Liver (tissue), 9 donors: ENCODE data around the gene C16orf74. TPM values are rescaled to one million over a fixed set of nuclear protein-coding genes. Genes with fewer than 3 reads are reported as not detected.

ENCODE experiments used
- DNase-seq: peaks from one replicate; pipeline ENCODE4 v3.0.0-alpha.2; 2017; ENCODE audit warnings: low spot score
- H3K27ac ChIP-seq, 2 donors: one replicate each; pipeline ENCODE4 v1.7.0; 2013; ENCODE audit warnings: inconsistent platforms in 2 of 2, low read length in 2 of 2, control low read depth in 1 of 2, low read depth in 1 of 2, mild to moderate bottlenecking in 1 of 2
- H3K27me3 ChIP-seq, 4 donors: one replicate each; pipeline versions ENCODE4 v1.6.1 to v1.7.0; 2013; ENCODE audit warnings: low read length in 3 of 4, inconsistent platforms in 1 of 4, mild to moderate bottlenecking in 1 of 4, moderate library complexity in 1 of 4; ENCODE audit not compliant: control insufficient read depth in 4 of 4, insufficient read depth in 4 of 4
- H3K36me3 ChIP-seq, 4 donors: one replicate each; pipeline versions ENCODE4 v1.6.1 to v1.7.0; 2013; ENCODE audit warnings: low read length in 3 of 4, mild to moderate bottlenecking in 3 of 4, low read depth in 1 of 4, moderate library complexity in 1 of 4; ENCODE audit not compliant: control insufficient read depth in 4 of 4, insufficient read depth in 3 of 4
- H3K4me1 ChIP-seq, 4 donors: one replicate each; pipeline versions ENCODE4 v1.6.1 to v1.7.0; 2013; ENCODE audit warnings: low read length in 3 of 4, mild to moderate bottlenecking in 3 of 4, moderate library complexity in 1 of 4; ENCODE audit not compliant: control insufficient read depth in 4 of 4, insufficient read depth in 4 of 4
- H3K4me3 ChIP-seq, 3 donors: one replicate each; pipeline versions ENCODE4 v1.6.1 to v1.7.0; 2013; ENCODE audit warnings: low read length in 3 of 3, control low read depth in 1 of 3, low read depth in 1 of 3, mild to moderate bottlenecking in 1 of 3
- H3K9ac ChIP-seq, 2 donors: one replicate each; pipeline ENCODE4 v1.7.0; 2013; ENCODE audit warnings: low read length in 2 of 2, mild to moderate bottlenecking in 2 of 2, moderate library complexity in 2 of 2, control low read depth in 1 of 2, low read depth in 1 of 2
- H3K9me3 ChIP-seq, 4 donors: one replicate each; pipeline versions ENCODE4 v1.6.1 to v1.7.0; 2013; ENCODE audit warnings: low read length in 3 of 4; ENCODE audit not compliant: control insufficient read depth in 4 of 4
- ATF3 ChIP-seq: IDR thresholded peaks from 2 replicates; pipeline ENCODE4 v1.6.1; 2016; ENCODE audit warnings: antibody characterized with exemption
- CTCF ChIP-seq: fragments of 150-350 bp; IDR thresholded peaks from 2 replicates; pipeline ENCODE4 v1.5.1; 2017; ENCODE audit warnings: improper control_type of control experiment, low read depth, low read length; ENCODE audit not compliant: missing input control
- EGR1 ChIP-seq, 2 donors: IDR thresholded peaks; 2 replicates each; pipeline ENCODE4 v1.6.1; 2016 to 2018; ENCODE audit warnings: antibody characterized with exemption in 2 of 2, low read depth in 2 of 2
- FOXA1 ChIP-seq: IDR thresholded peaks from 2 replicates; pipeline ENCODE4 v1.6.1; 2016; ENCODE audit warnings: antibody characterized with exemption
- FOXA2 ChIP-seq: IDR thresholded peaks from 2 replicates; pipeline ENCODE4 v1.6.1; 2016; ENCODE audit warnings: antibody characterized with exemption
- GABPA ChIP-seq, 2 donors: IDR thresholded peaks in 1 of 2; conservative IDR thresholded peaks in 1 of 2; 2 replicates each; pipeline ENCODE4 v1.6.1; 2016; ENCODE audit warnings: antibody characterized with exemption in 2 of 2, mild to moderate bottlenecking in 1 of 2, moderate library complexity in 1 of 2
- HNF4A ChIP-seq, 2 donors: conservative IDR thresholded peaks; 2 replicates each; pipeline ENCODE4 v1.6.1; 2016; ENCODE audit warnings: antibody characterized with exemption in 2 of 2, mild to moderate bottlenecking in 2 of 2
- HNF4G ChIP-seq: IDR thresholded peaks from 2 replicates; pipeline ENCODE4 v1.6.1; 2016; ENCODE audit warnings: antibody characterized with exemption
- JUND ChIP-seq, 2 donors: IDR thresholded peaks; 2 replicates each; pipeline ENCODE4 v1.6.1; 2016; ENCODE audit warnings: antibody characterized with exemption in 2 of 2
- MAX ChIP-seq: IDR thresholded peaks from 2 replicates; pipeline ENCODE4 v1.6.1; 2016; ENCODE audit warnings: antibody characterized with exemption
- NR2F2 ChIP-seq: IDR thresholded peaks from 2 replicates; pipeline ENCODE4 v1.6.1; 2016; ENCODE audit warnings: antibody characterized with exemption
- RAD21 ChIP-seq, 2 donors: IDR thresholded peaks; 2 replicates each; pipeline ENCODE4 v1.6.1; 2016; ENCODE audit warnings: antibody characterized with exemption in 2 of 2, mild to moderate bottlenecking in 2 of 2
- REST ChIP-seq: IDR thresholded peaks from 2 replicates; pipeline ENCODE4 v1.6.1; 2016; ENCODE audit warnings: antibody characterized with exemption, mild to moderate bottlenecking
- RXRA ChIP-seq, 2 donors: IDR thresholded peaks; 2 replicates each; pipeline ENCODE4 v1.6.1; 2017 to 2018; ENCODE audit warnings: antibody characterized with exemption in 2 of 2, mild to moderate bottlenecking in 1 of 2
- SP1 ChIP-seq: IDR thresholded peaks from 2 replicates; pipeline ENCODE4 v1.6.1; 2018; ENCODE audit warnings: antibody characterized with exemption, mild to moderate bottlenecking
- TAF1 ChIP-seq: conservative IDR thresholded peaks from 2 replicates; pipeline ENCODE4 v1.6.1; 2016; ENCODE audit warnings: antibody characterized with exemption, mild to moderate bottlenecking
- YY1 ChIP-seq: IDR thresholded peaks from 2 replicates; pipeline ENCODE4 v1.6.1; 2016; ENCODE audit warnings: antibody characterized with exemption, mild to moderate bottlenecking
- ZBTB33 ChIP-seq: IDR thresholded peaks from 2 replicates; pipeline ENCODE4 v1.6.1; 2016; ENCODE audit warnings: antibody characterized with exemption
- WGBS: extraction: QIAGEN DNeasy Blood & Tissue Kit; methylation state at CpG from one replicate; pipeline ENCODE4 v1.1.7; 2013; 5-methylcytosine and 5-hydroxymethylcytosine counted together
- polyA plus RNA-seq, 2 donors: library from polyadenylated mRNA; stranded (reverse) in 1 of 2; unstranded in 1 of 2; fragments of 200-250 nt in 1 of 2; fragments of >200 nt in 1 of 2; fragmentation: Nextera tagmentation in 1 of 2; extraction: Ambion mirVana in 1 of 2; gene quantifications; one replicate each; pipeline versions ENCODE4 v1.2.1 to v1.2.3, GENCODE V29; 2013 to 2015
- total RNA-seq, 2 donors: library from RNA; depleted of rRNA; stranded (reverse); fragments of >200 nt; gene quantifications; one replicate each; pipeline ENCODE4 v1.2.3, GENCODE V29; 2014
- donor health status: healthy.
- donor health status: healthy.
- donor health status: healthy.
- donor health status: healthy.
- donor health status: healthy.

The C16orf74 gene
- total and polyA plus RNA-seq, 4 donors = 0.37 to 0.75 (median 0.43) TPM

GRCh38 chr16:85785927-85786326 is 35.0 kb upstream of the C16orf74 start:
- H3K27ac ChIP-seq = no peak overlapping the region
- H3K27me3 ChIP-seq = no peaks in the 10 kb centered on the region
- H3K4me3 ChIP-seq = no peak overlapping the region
- H3K9ac ChIP-seq = no peak overlapping the region
- TF ChIP-seq ATF3 (no peak), FOXA1 (no peak)
- H3K36me3 ChIP-seq = peaks cover 7 to 30% (median 17%) of the 10 kb centered on the region in 4 donors
- WGBS = 98% methylated on average over 2 of the region's 2 CpGs
- H3K9me3 ChIP-seq = no peaks in the 10 kb centered on the region
- peaks cover 3 to 18% (median 13%) of the 10 kb centered on the region in 4 donors for H3K4me1 ChIP-seq
- no peak for DNase-seq

- TF ChIP-seq HNF4G = no peak
- no peak for TF ChIP-seq CTCF
- no peak for TF ChIP-seq YY1
- TF ChIP-seq FOXA1 = no peak
- TF ChIP-seq MAX = no peak
- no peak for TF ChIP-seq NR2F2
- TF ChIP-seq REST = no peak
- no peak for TF ChIP-seq TAF1
- no peak for TF ChIP-seq ATF3
- no peak for TF ChIP-seq FOXA2
- no peak for TF ChIP-seq GABPA (IDR thresholded peaks at IDR 0.05 in 1 of 2, conservative IDR thresholded peaks at IDR 0.05 in 1 of 2)
- TF ChIP-seq RXRA (IDR thresholded peaks at IDR 0.05) = no peak
- TF ChIP-seq EGR1 (IDR thresholded peaks at IDR 0.05; ENCODE audit: low read depth in 2 of 2) = no peak
- TF ChIP-seq RAD21 (IDR thresholded peaks at IDR 0.05) = no peak
- TF ChIP-seq ZBTB33 = no peak
- TF ChIP-seq JUND (IDR thresholded peaks at IDR 0.05) = no peak
- no peak for TF ChIP-seq SP1
- TF ChIP-seq HNF4A (conservative IDR thresholded peaks at IDR 0.05) = no peak
- H3K9me3 ChIP-seq = no peaks in the 10 kb centered on the region
- no peak overlapping the region for H3K27ac ChIP-seq
- no peak for DNase-seq
- no peaks in the 10 kb centered on the region for H3K27me3 ChIP-seq
- H3K4me1 ChIP-seq = peaks cover 3 to 19% (median 13%) of the 10 kb centered on the region in 4 donors
- WGBS = 97% methylated on average over 2 of the region's 2 CpGs
- H3K36me3 ChIP-seq = peaks cover 15 to 41% (median 21%) of the 10 kb centered on the region in 4 donors
- no peak overlapping the region for H3K9ac ChIP-seq
- H3K4me3 ChIP-seq = no peak overlapping the region
These were observed 33.9 kb upstream of the C16orf74 start for GRCh38 chr16:85784813-85785212.
